NCI-H1436 treated with DMSO at 0.1 percent for 48 hours (cell line): ENCODE data around the gene LRRC4B.

Experiments used
- DNase-seq: peaks from one replicate; lab custom pipeline; 2025; lab: John Stamatoyannopoulos, UW

LRRC4B gene

GRCh38 chr19:50506700-50507099, 61.5 kb downstream of the LRRC4B start:
- no peak for DNase-seq

- DNase-seq = no peak
Observed at GRCh38 chr19:50505856-50506611, 62.2 kb downstream of the LRRC4B start.

GRCh38 chr19:50501568-50502475, 66.4 kb downstream of the LRRC4B start:
- DNase-seq = no peak

- no peak for DNase-seq
Observed at GRCh38 chr19:50501186-50501567, 67.1 kb downstream of the LRRC4B start.

GRCh38 chr19:50500753-50501151, 67.5 kb downstream of the LRRC4B start:
- no peak for DNase-seq

GRCh38 chr19:50500060-50500752, 68.0 kb downstream of the LRRC4B start:
- DNase-seq = no peak

GRCh38 chr19:50498219-50499056, 69.8 kb downstream of the LRRC4B start:
- no peak for DNase-seq

- no peak for DNase-seq
Observed at GRCh38 chr19:50497022-50497405, 71.2 kb downstream of the LRRC4B start.

GRCh38 chr19:50496189-50497021, 71.8 kb downstream of the LRRC4B start:
- no peak for DNase-seq

GRCh38 chr19:50495020-50495531, 73.2 kb downstream of the LRRC4B start:
- DNase-seq = no peak

- no peak for DNase-seq
Observed at GRCh38 chr19:50494186-50495019, 73.8 kb downstream of the LRRC4B start.

- DNase-seq = no peak
Observed at GRCh38 chr19:50493171-50493570, 75.1 kb downstream of the LRRC4B start.

GRCh38 chr19:50492303-50493052, 75.8 kb downstream of the LRRC4B start:
- no peak for DNase-seq

- no peak for DNase-seq
Observed at GRCh38 chr19:50490991-50491472, 77.2 kb downstream of the LRRC4B start.

GRCh38 chr19:50490411-50490811, 77.8 kb downstream of the LRRC4B start:
- DNase-seq = no peak

- no peak for DNase-seq
Observed at GRCh38 chr19:50489461-50490011, 78.7 kb downstream of the LRRC4B start.

- no peak for DNase-seq
Observed at GRCh38 chr19:50488389-50489194, 79.6 kb downstream of the LRRC4B start.
